Frontal cortex (tissue), 4 donors: ENCODE results near the gene PDCD1. TPM values are rescaled to one million over a fixed set of nuclear protein-coding genes. Genes with fewer than 3 reads are reported as not detected.
A peak's percentile ranks its signal among the peaks of the same experiment; 100 is the strongest.
"Not testable (repeated sequence)": the region's sequence is repeated elsewhere in the genome, so short reads cannot be mapped to it uniquely, and the experiment has no call there.

ENCODE experiments used
- DNase-seq, 2 donors: peaks; one replicate each; pipeline ENCODE4 v3.0.0; 2012; ENCODE audit warnings: low spot score in 2 of 2
- FAIRE-seq: peaks from 2 replicates; lab custom pipeline; 2012; peaks lifted over from hg19 to GRCh38; lab: Jason Lieb, UNC
- total RNA-seq: library from RNA; depleted of rRNA; stranded (reverse); fragments of >200 nt; gene quantifications from one replicate; pipeline ENCODE4 v1.2.3, GENCODE V29; 2014
- donor health status: control.
- donor health status: control.
- donor health status: control.

The PDCD1 gene
- total RNA-seq, 1 donor from 2014 or later, result 0.41 TPM

DNA sequence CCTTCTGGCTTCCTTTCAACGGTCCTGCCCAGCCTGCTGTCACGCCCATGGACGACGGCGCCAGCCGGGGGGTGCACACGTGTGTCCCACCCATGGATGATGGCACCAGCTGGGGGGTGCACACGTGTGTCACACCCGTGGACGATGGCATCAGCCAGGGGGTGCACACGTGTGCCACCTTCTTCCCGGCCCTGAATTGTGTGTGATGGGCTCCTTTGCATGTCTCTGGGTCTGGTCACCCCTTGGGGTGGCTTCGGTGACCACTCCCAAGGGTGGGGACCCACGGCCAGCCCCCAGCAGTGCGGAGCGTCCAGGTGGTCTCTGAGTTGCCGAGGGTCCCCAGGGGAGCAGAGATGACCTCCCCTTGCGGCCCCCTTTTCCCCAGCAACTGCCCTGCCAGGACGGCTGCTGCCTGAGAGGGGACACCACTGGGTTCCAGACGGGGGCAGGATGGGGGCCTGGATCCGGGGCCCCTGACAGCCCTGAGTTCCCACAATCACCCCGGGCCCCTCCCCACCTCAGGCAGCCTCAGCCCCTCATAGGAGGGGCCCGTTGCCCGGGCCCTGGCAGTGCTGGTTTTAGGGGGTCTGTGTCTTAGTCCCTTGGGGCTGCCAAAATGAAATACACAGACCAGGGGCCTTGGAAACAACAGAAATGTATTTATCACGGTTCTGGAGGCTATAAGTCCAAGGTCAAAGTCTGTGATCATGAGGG lies 40.3 kb downstream of the PDCD1 start:
- FAIRE-seq (no peak), DNase-seq (no peak)

DNA sequence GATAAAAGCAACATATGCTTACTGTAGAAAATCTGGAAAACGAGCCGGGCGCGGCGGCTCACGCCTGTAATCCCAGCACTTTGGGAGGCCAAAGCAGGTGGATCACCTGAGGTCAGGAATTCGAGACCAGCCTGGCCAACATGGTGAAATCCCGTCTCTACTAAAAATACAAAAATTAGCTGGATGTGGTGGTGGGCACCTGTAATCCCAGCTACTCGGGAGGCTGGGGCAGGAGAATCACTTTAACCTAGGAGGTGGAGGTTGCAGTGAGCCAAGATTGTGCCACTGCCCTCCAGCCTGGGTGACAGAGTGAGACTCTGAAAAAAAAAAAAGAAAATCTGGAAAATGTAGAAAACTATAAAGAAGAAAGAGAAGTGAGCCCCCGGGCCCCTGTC lies 40.9 kb downstream of the PDCD1 start:
- not testable (repeated sequence) for FAIRE-seq, DNase-seq

DNA sequence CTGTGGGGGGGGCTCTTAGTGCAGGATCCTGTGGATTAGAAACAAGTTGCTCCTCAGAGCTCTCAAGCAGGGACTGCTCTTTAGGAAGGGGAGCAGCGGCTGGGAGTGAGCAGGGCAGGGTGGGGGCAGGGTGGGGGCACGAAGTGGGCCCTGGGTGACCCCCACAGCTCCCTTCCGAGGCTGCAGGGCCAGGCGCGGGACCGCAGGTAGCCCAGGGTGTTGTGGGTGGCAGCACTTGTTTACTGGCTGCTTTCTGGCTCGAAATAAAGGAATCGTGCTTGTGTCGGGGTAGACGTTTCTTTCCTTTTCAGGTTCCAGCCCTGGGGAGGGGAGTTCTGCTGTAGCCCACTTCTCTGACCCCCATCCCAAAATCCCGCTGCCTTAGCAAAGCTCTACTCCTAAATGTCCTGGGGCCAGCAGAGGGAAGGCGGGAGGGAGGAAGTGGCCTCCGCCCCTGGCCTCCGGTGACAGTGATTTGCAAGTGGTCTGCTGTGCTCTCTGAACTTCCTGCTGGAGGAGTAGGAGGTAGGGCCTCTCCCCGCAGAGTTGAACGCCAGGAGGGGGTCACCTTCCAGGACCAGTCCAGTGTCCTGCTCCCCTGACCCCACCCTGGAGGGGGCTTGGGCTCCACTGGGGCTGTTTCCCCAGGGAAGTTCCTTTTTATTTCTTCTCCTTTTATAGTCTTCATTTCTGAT lies 41.4 kb downstream of the PDCD1 start:
- no peak for DNase-seq
- no peak for FAIRE-seq

DNA sequence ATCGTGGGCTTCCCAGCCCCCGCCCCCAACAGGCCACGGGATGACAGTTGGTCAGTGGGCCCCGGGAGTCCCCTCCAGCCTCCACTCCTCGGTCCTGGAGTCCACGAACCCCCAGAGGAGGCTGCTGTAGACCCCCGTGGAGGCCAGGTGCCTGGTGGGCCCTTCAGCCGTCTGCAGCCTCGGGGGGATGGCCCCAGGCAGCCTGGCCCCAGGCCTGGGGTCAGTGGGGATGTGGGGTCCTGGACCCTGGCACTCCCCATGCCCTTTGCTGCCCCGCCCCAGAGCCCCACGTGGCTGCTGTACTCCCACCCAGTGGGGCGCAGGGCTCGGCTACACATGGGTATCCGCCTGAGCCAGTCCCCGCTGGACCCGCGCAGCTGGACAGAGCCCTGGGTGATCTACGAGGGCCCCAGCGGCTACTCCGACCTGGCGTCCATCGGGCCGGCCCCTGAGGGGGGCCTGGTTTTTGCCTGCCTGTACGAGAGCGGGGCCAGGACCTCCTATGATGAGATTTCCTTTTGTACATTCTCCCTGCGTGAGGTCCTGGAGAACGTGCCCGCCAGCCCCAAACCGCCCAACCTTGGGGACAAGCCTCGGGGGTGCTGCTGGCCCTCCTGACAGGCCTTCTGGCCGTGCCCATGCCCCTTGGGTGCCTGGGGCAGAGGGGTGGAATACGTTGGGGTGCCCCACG lies 42.1 kb downstream of the PDCD1 start:
- no peak for DNase-seq
- no peak for FAIRE-seq

DNA sequence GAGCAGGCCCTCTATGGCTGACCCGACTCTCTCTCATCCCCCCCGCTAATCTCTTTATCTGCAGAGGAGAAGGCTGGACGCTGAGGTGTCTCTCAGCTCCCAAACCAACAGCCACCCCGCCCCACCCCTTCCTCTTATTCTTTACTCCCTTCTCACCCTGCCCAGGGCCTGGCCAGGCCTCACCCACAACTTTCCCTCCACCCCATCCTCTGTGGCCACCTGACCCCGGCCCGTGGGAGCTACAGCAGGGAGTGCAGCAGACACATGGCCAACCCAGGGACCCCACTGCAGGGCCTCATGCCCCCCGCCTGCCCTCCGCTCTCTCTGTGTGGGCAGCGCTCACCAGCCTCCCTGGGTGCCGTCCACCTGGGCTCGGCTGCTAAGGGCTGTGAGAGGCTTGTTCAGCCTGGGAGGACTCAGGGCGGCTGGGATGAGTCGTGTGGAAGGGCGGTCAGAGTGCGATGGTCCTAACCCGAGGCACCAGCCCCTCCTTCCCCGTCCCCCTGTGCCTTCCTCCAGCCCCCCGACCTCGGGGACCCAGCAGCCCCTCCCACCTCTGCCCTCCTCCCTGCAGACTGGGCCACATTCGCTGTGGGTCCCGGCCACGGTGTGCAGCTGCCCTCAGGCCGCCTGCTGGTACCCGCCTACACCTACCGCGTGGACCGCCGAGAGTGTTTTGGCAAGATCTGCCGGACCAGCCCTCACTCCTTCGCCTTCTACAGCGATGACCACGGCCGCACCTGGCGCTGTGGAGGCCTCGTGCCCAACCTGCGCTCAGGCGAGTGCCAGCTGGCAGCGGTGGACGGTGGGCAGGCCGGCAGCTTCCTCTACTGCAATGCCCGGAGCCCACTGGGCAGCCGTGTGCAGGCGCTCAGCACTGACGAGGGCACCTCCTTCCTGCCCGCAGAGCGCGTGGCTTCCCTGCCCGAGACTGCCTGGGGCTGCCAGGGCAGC lies 42.9 kb downstream of the PDCD1 start:
- DNase-seq, result no peak
- FAIRE-seq, result no peak

DNA sequence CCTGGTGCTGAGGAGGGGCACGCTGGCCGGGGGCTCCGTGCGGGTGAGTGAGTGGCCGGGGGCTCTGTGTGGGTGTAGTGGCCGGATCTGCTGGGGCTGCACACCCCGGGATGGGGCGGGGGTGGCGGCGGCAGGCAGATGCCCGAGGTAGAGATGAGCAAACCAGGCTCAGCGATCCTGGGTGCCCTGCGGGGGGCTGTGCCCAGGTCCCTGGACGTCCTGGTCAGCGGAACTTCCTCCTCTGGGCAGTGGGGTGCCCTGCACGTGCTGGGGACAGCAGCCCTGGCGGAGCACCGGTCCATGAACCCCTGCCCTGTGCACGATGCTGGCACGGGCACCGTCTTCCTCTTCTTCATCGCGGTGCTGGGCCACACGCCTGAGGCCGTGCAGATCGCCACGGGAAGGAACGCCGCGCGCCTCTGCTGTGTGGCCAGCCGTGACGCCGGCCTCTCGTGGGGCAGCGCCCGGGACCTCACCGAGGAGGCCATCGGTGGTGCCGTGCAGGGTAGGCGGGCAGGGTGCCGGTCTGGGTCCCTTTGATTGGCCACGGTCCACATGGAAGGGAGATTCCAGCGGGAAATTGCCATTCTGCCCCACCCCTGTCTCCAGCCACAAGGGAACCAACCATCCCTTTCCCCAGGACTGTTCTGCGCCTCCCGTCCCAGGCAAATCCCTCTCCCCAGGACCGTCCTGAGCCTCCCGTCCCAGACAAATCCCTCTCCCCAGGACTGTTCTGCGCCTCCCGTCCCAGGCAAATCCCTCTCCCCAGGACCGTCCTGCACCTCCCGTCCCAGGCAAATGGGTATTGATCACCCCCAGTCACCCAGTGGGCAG lies 43.8 kb downstream of the PDCD1 start:
- no peak for FAIRE-seq

DNA sequence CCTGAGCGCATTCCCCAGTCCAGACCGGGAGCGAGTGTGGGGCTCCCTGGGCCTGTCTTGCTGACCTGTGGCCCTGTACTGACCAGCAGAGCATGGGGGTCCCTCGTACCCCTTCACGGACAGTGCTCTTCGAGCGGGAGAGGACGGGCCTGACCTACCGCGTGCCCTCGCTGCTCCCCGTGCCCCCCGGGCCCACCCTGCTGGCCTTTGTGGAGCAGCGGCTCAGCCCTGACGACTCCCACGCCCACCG lies 44.4 kb downstream of the PDCD1 start:
- FAIRE-seq (no peak), DNase-seq (no peak)

More for the DNA sequence above, 43.8 kb downstream of the PDCD1 start:
- no peak for DNase-seq

DNA sequence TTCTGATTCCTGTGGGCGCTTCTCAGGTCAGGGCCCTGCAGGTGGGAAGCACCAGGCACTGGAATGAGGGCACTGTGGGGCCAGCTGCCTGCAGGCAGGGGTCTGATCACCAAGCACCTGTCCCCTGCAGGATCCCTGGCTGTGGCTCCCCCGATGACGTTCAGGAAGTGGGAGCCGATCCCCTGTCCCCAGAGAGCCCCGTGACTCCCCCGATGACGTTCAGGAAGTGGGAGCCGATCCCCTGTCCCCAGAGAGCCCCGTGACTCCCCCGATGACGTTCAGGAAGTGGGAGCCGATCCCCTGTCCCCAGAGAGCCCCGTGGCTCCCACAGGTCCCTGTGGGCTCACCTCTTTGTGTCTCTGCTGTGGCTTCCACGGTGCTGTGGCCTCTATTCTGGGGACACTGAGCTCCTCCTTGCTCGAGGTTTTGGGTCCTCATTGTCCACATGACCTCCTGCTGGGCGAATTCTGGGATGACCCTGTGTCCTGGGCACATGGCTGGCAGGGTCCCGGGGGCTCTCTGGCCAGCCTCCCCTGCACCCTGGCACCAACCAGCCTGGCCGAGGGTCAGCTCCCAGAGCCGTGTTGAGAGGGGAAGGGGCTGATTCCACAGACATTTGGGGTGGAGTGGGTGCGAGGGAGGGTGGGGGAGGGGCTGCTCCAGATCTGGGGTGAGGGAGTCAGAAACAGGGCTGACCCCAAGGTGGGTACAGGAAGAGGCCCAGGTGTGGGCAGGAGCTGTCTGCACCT lies 44.9 kb downstream of the PDCD1 start:
- DNase-seq (peak in 1 of 2 donors; percentile 22), FAIRE-seq (no peak)

DNA sequence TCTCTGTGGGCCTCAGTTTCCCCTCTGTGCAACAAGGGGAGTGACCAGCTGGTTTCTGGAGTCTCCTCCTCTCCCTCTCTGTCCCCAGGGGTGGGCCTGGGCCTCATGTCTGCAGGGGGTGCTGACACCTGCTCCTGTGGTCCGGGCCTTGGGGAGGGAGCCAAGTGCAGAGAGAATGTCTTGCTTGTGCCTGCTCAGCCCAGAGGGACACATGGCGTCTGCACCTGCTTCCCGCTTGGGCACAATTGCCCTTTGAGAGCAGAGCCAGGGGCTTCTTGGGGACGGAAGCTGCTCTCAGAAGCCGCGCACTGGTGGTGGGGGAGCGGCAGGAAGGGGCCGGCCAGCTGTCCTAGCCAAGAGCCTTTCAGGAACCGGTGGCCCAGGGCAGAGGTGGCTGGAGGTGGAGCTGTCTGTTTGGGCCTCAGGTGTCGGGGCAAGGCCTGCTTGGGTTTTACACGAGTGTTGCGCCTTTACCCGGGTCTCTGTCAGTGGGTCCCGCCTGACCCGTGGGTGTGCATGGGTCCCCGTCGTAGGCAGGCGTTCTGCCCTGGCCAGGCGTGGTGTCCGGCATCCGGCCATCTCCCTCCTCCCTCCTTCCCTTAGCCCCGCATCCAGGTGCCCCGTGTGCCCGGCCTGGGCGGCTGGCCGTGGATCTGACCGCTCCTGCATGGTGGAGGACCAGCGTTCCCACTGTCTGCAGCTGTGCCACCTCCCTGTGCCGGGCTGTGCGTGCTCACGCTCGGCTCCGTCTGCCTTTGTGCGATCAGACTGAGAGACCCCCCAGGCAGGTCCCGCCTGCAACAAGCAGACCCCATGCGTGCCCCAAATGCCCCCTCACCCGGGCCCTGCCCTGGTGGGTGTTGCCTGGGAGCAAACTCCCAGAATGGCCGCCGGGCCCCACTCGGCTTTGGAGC lies 45.7 kb downstream of the PDCD1 start:
- peak in 1 of 2 donors; percentile 29 for DNase-seq
- no peak for FAIRE-seq

DNA sequence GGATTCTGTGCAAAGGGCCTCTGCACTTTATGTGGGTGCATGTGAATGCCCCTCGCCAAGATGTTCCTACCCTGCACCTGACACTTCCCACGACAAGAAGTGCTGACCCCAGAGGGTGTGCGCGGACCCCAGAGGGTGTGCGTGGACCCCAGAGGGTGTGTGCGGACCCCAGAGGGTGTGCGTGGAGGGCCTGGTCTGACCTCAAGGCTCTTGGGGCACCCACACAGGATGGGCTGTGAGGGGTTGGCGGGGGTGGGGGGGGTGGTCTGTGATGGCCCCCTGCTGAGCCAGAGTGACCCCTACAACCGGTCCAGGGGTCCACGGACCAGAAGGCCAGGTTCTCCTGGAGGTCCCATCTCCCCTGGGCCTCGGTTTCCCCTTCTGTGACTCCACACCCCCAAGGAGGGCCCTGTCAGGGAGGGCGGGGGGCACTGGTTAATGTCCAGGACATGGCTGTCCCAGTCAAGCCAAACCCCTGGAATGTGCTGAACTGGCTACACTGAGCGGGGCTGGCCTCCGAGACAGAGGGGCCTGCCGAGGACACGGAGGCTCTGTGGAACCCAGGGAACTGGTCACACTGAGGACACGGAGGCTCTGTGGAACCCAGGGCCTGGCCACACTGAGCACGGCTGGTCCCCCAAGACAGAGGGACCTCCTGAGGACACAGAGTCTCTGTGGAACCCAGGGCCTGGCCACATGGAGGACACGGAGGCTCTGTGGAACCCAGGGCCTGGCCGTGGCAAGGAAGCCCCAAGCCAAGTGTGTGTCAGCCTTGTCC lies 46.6 kb downstream of the PDCD1 start:
- FAIRE-seq (no peak), DNase-seq (peak in 1 of 2 donors; percentile 18)

DNA sequence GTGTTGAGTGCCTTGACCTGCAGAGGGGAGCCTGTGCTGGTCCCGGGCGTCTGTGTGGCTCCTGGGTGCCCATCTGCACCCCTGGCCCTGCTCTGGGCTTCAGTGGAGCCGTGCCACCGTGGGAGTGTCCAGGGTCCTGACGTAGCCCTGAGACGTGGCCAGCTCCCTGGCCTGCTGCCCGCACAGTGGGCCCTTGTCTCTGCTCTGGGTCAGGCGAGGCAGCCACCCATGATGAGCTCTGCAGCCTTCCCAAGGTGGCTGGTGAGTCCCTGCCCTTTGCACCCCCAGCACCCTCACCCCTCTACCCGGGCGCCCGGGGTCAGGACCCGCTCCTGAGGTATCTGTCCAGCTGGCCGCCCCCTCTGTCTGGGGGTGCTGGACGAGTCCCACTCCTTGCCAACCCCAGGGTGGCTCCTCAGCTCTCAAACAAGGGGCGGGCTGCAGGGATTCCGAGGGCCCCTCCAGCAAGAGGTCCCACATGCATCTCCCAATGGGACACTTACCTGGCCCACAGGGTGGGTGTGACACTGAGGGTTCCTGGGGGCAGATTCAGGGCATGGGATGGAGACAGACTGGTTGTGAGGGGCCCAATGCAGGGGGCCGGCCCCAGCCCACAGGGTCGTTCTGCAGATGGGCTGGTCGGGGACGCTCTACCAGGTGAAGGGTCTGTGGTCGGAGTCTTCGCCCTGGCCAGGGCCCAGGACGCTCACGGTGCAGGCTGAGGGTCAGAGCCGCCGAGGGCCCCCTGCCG lies 47.3 kb downstream of the PDCD1 start:
- DNase-seq (peak; percentile 69 to 75), FAIRE-seq (no peak)

DNA sequence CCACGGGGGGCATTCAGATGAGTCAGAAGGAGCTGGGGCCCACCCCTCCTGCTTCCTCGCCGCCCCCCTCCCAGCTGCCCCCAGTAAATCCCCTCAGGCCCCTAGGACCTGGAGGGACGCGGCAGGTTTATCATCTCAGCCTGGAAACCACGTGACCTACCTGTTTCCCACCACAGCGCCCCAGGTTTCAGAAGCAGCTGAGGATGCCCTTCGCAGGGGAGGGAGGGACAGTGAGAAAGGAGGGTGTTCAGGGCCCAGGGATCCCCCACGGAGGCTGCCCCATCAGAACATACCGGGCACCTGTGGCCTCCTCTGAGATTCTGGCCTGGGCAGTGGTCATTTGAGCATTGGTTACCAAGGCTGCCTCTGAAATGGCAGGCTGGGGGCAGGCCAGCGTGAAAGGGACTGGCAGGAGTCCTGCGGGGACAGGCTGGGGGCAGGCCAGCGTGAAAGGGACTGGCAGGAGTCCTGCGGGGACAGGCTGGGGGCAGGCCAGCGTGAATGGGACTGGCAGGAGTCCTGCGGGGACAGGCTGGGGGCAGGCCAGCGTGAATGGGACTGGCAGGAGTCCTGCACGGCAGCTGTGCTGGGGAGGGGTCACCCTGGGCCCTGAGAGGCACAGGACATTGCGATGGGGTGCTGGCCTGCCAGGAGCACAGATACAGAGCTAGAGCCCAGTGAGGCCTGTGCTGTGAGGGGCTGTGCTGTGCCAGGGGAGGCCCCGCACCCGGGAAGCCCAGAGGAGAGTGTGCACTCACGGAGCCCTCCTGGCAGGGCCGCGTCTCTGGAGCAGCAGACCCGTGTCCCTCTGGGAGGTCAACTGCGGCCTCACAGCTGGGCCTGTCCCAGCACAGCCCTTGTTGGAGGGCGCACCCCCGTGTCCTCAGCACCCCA lies 48.1 kb downstream of the PDCD1 start:
- FAIRE-seq (no peak), DNase-seq (peak; percentile 47 to 71)

DNA sequence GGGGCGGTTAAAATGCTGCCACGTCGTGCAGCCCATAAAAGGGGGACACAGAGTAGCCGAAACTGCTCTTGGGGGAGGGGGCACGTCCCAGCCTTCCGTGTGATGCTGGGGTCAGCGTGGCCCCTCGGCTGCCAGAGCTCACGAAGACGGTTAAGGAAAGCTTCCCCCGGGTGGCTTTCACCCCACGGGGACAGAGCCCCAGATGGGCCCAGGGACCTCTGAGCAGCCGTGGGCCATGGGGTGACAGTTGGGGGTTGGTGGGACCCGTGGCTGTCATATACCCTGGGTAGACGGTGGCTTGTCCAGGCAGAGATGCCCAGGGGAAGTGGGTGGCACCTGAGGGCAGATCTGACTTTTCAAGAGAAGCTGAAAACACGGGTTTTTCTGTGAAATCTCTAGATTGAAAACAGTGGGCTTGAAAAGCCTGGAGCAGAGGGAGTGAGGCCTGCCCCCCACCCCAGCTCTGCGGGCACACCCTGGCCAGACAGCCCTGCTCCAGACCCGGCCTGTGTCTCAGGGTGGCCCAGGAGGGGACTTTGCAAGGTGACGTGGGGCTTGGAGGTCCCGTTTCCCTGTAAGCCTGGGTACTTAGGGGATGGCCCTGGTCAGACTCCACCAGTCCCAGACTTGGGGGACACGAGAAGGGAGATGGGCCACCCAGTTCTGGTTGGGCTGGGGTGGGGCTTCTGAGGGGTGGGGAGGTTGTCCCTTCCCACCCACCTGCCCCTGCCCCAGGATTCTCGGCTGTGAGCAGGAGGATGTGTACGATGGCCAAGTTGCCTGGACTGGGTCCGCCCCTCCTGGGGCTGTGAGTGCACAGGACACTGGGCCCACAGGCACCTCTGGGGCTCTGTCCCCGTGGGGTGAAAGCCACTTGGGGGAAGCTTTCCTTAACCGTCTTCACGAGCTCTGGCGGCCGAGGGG lies 49.0 kb downstream of the PDCD1 start:
- DNase-seq (peak in 1 of 2 donors; percentile 17), FAIRE-seq (no peak)
